ENCODE measurements around the gene SLITRK4.

DNA sequence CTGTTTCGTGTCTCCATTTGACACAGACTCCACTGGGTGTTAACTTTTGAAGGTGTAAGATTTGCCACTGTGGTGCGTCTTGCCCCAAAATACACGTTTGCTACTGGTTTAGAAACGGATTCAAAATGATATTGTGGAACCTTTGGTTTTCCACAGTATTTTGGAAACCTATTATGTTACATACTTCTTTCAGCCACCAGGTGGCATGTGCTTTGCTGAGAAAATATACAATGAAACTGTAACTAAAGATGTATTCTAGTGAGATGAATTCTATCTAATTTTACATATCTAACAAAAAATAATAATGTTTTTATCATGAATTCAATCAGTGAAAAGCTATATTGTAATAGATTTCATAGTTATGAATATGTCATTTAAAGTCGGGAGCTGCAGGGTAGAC is 28.4 kb upstream of the SLITRK4 start:
- TF ChIP-seq YY1 (IDR thresholded peaks at IDR 0.05; ENCODE audit: low read depth) (no peak), EP300 (IDR thresholded peaks at IDR 0.05; ENCODE audit: borderline replicate concordance) (no peak), FOXM1 (IDR thresholded peaks at IDR 0.05; ENCODE audit: borderline replicate concordance, low read depth) (no peak), TCF12 (IDR thresholded peaks at IDR 0.05; ENCODE audit: low read depth) (no peak), ZBTB7A (IDR thresholded peaks at IDR 0.05; ENCODE audit: low read depth) (no peak), EGR1 (IDR thresholded peaks at IDR 0.05) (no peak)
- TF ChIP-seq, protein P1, sequence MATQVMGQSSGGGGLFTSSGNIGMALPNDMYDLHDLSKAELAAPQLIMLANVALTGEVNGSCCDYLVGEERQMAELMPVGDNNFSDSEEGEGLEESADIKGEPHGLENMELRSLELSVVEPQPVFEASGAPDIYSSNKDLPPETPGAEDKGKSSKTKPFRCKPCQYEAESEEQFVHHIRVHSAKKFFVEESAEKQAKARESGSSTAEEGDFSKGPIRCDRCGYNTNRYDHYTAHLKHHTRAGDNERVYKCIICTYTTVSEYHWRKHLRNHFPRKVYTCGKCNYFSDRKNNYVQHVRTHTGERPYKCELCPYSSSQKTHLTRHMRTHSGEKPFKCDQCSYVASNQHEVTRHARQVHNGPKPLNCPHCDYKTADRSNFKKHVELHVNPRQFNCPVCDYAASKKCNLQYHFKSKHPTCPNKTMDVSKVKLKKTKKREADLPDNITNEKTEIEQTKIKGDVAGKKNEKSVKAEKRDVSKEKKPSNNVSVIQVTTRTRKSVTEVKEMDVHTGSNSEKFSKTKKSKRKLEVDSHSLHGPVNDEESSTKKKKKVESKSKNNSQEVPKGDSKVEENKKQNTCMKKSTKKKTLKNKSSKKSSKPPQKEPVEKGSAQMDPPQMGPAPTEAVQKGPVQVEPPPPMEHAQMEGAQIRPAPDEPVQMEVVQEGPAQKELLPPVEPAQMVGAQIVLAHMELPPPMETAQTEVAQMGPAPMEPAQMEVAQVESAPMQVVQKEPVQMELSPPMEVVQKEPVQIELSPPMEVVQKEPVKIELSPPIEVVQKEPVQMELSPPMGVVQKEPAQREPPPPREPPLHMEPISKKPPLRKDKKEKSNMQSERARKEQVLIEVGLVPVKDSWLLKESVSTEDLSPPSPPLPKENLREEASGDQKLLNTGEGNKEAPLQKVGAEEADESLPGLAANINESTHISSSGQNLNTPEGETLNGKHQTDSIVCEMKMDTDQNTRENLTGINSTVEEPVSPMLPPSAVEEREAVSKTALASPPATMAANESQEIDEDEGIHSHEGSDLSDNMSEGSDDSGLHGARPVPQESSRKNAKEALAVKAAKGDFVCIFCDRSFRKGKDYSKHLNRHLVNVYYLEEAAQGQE (IDR thresholded peaks at IDR 0.05; ENCODE audit: low read depth), result no peak
